Psoas muscle (tissue), 8 donors: Measurements from ENCODE around the gene NAP1L1. TPM values are rescaled to one million over a fixed set of nuclear protein-coding genes. Genes with fewer than 3 reads are reported as not detected.

Experiments used
- ATAC-seq, 4 donors: fragments of 200-7000 bp; cut with Tn5 transposase; one replicate each; pipeline ENCODE4 v1.9.1; 2020; ENCODE audit warnings: moderate library complexity in 3 of 4, mild to moderate bottlenecking in 2 of 4
- DNase-seq, 2 donors: peaks; one replicate each; pipeline ENCODE4 v3.0.0-alpha.2; 2020
- H3K27ac ChIP-seq: fragments of 200-600 bp; one replicate; pipeline ENCODE4 v1.8.0; 2022
- H3K27me3 ChIP-seq, 3 donors: fragments of 200-600 bp in 1 of 3; one replicate each; pipeline versions ENCODE4 v1.6.1 to v1.8.0; 2013 to 2022; ENCODE audit warnings: low read length in 2 of 3, mild to moderate bottlenecking in 2 of 3, moderate library complexity in 1 of 3; ENCODE audit not compliant: insufficient read depth in 3 of 3
- H3K36me3 ChIP-seq, 2 donors: fragments of 200-600 bp in 1 of 2; one replicate each; pipeline versions ENCODE4 v1.6.1 to v1.8.0; 2013 to 2022; ENCODE audit warnings: low read depth in 1 of 2, mild to moderate bottlenecking in 1 of 2, moderate library complexity in 1 of 2; ENCODE audit not compliant: insufficient read depth in 1 of 2
- H3K4me1 ChIP-seq: fragments of 200-600 bp; one replicate; pipeline ENCODE4 v1.8.0; 2022
- H3K4me3 ChIP-seq: fragments of 200-600 bp; one replicate; pipeline ENCODE4 v1.8.0; 2022; ENCODE audit warnings: mild to moderate bottlenecking
- H3K9me3 ChIP-seq: fragments of 200-600 bp; one replicate; pipeline ENCODE4 v1.8.0; 2022
- WGBS, 3 donors: extraction: QIAGEN DNeasy Blood & Tissue Kit; methylation state at CpG; one replicate each; pipeline versions ENCODE4 v1.1.6 to v1.1.7; 2013; 5-methylcytosine and 5-hydroxymethylcytosine counted together
- intact Hi-C, 2 donors: fragments of 100-400 bp; cut with DNase I; formaldehyde crosslinking; loops; one replicate each; pipeline versions ENCODE4 v1.11.0 to v1.14.2; 2022
- polyA plus RNA-seq, 3 donors: library from polyadenylated mRNA; stranded (reverse); fragments of 200-250 nt; gene quantifications; one replicate each; pipeline ENCODE4 v1.2.3, GENCODE V29; 2013
- total RNA-seq, 4 donors: library from RNA; stranded (reverse); fragmentation: NEBNext Ultra II Directional in 2 of 4; extraction: Animal tissue kit (Norgen Biotek cat#: 25700) in 2 of 4; gene quantifications; one replicate each; pipeline versions ENCODE4 v1.2.1 to v1.2.4, GENCODE V29; 2021 to 2023
- TF ChIP-seq, protein P1 (sequence below): fragments of 200-600 bp; IDR thresholded peaks from one replicate; pipeline ENCODE4 v1.8.0; 2022; ENCODE audit warnings: antibody characterized with exemption
- donor health status: healthy with polysubstance abuse.
- donor health status: DM: no; HTN: no; CAD: no; lungs with moderate emphysema.
- donor health status: Bipolar disorder and iron deficiency.
- donor health status: healthy.
- donor health status: DM: yes; HTN: yes; CAD: no.
- donor health status: DM: no; HTN: no; CAD: no.
- donor health status: DM: no; HTN: no; CAD: no.
- donor health status: DM: yes; HTN: yes; CAD: no.

Gene NAP1L1
- total and polyA plus RNA-seq, 7 donors, result 201 to 341 (median 281) TPM

DNA sequence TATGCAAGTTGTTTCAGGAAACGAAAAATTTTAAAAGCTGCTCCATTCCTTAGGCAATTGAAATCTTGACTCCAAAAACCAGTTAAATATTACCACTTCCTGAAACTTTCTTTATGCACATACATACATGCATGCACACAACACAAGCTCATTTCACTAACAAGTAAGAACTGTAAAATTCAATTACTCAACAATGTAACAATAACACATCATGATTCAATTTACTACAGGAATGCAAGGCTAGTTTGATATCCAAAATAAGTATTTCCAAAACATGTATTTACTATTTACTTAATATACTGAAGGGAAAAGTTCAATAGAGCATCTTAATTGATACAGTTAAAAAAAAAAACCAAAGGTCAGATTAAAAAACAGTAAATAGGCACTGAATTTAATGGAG is 19.6 kb downstream of the NAP1L1 start:
- Histone ChIP-seq H3K36me3 (peaks cover 2 to 80% of the 10 kb centered on the region in 2 donors), H3K4me1 (peaks cover 5% of the 10 kb centered on the region), H3K9me3 (peaks cover 14% of the 10 kb centered on the region), H3K4me3 (no peak overlapping the region), H3K27me3 (no peaks in the 10 kb centered on the region), H3K27ac (no peak overlapping the region)
- TF ChIP-seq, protein P1, sequence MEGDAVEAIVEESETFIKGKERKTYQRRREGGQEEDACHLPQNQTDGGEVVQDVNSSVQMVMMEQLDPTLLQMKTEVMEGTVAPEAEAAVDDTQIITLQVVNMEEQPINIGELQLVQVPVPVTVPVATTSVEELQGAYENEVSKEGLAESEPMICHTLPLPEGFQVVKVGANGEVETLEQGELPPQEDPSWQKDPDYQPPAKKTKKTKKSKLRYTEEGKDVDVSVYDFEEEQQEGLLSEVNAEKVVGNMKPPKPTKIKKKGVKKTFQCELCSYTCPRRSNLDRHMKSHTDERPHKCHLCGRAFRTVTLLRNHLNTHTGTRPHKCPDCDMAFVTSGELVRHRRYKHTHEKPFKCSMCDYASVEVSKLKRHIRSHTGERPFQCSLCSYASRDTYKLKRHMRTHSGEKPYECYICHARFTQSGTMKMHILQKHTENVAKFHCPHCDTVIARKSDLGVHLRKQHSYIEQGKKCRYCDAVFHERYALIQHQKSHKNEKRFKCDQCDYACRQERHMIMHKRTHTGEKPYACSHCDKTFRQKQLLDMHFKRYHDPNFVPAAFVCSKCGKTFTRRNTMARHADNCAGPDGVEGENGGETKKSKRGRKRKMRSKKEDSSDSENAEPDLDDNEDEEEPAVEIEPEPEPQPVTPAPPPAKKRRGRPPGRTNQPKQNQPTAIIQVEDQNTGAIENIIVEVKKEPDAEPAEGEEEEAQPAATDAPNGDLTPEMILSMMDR, result no peak
- ATAC-seq (no peak), DNase-seq (no peak)
- WGBS, 3 donors, result 96 to 100% (median 100%) methylated on average over 1 of the region's 1 CpG
- intact Hi-C loops, result no loop called here

DNA sequence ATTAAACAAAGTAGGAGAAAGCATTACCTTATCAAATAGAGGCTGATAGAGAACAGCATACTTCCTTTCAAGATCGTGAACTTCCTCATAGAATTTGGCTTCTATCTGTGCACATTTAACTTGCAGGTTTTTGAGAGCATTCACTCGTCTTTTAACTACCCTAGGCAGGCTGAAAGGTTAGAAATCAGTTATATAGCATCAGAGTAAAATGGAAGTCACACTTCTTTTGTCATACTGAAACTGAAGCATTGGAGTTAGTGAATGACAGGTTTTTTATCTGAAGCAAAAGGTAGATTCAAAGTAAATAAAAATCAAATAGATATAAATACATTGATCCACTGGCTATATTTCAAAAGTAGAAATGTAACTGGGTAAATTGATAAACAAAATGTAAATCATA is 24.4 kb downstream of the NAP1L1 start:
- peaks cover 9% of the 10 kb centered on the region for H3K9me3 ChIP-seq
- no peak overlapping the region for H3K4me3 ChIP-seq
- H3K27ac ChIP-seq, result no peak overlapping the region
- H3K27me3 ChIP-seq, result no peaks in the 10 kb centered on the region
- H3K4me1 ChIP-seq, result no peaks in the 10 kb centered on the region
- DNase-seq, result no peak
- peaks cover 3 to 92% of the 10 kb centered on the region in 2 donors for H3K36me3 ChIP-seq
- no peak for ATAC-seq
- TF ChIP-seq, protein P1, result no peak
- intact Hi-C loops, result no loop called here
- 56 to 67% (median 57%) methylated on average over 2 of the region's 2 CpGs for WGBS, 3 donors

DNA sequence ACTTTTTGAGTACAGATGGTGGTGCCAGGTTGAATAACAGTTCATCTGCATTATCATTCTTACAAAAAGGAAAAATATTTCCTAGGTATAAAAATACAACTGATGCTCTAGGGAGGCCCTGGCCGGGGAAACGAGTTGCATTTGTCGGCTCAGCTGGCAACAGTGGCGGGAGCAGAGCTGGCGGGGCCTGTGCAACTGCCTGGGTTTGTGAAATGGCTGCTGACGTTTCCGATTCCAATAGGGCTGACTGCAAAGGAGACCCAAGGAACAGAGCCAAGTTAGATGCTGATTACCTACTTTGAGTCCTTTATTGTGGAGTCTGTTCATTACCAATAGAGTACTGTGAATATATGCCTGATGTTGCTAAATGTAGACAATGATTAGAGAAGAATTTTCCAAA is 27.2 kb downstream of the NAP1L1 start:
- no peaks in the 10 kb centered on the region for H3K9me3 ChIP-seq
- intact Hi-C loops, result no loop called here
- no peaks in the 10 kb centered on the region for H3K27me3 ChIP-seq
- peaks cover 3 to 98% of the 10 kb centered on the region in 2 donors for H3K36me3 ChIP-seq
- no peak overlapping the region for H3K27ac ChIP-seq
- 85 to 91% (median 86%) methylated on average over 7 of the region's 7 CpGs for WGBS, 3 donors
- H3K4me3 ChIP-seq, result no peak overlapping the region
- H3K4me1 ChIP-seq, result no peaks in the 10 kb centered on the region
- DNase-seq, result peak in 1 of 2 donors; percentile 18
- ATAC-seq, result peak in 2 of 4 donors; percentile 35 to 45
- TF ChIP-seq, protein P1, result no peak

DNA sequence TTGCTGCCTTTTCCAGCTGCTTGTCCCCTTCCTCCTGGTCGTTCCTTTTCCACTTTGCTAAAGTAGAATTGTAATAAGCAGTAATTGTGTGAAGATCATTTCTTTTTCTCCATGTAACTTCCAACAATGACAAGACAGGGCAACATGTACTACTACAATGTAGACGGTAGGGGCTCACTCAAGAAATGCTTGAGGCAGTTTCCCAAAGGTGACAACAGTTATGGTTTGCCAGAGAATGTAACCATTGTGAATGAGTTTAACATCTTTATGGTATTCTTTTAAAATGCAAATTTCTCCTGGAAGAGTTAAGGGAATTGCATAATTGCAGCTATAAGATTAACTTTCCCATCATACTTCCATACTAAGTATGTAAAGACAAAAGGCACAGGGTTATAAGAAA is 29.1 kb downstream of the NAP1L1 start:
- H3K4me3 ChIP-seq, result no peak overlapping the region
- intact Hi-C loops, result no loop called here
- no peaks in the 10 kb centered on the region for H3K9me3 ChIP-seq
- DNase-seq, result no peak
- no peaks in the 10 kb centered on the region for H3K4me1 ChIP-seq
- ATAC-seq, result no peak
- peaks cover 3 to 98% of the 10 kb centered on the region in 2 donors for H3K36me3 ChIP-seq
- TF ChIP-seq, protein P1, result no peak
- WGBS, 3 donors, result 75 to 82% (median 80%) methylated on average over 2 of the region's 2 CpGs
- H3K27me3 ChIP-seq, result no peaks in the 10 kb centered on the region
- H3K27ac ChIP-seq, result no peak overlapping the region

DNA sequence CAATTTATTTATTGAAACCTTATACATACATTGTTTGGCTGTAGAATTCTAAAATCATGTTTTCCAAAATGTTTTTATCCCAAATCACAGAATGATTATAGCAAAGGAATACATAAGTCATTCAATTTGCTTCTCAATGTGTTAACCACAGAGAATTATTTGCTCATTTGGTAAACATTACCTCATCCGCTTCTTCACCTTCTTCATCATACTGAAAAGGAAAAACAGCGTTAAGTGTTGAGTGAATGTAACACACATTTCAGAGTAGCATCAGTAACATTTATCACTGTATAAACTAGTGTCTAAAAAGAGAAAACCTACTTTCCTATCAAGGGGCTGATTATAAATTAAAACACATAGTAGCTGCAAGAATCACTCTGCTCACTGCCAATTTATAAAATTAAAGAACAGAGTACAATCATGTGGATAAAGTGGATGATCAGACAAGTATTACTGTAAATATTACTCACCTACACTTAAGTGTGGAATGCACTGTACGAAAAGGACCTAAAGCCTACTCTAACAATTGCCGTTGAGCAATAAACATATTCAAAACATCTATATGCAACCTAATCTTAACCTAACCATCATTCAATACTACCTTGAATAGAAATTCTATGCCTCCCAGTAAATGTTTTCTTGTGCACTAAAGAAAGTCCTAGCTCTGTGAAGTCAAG is 34.8 kb downstream of the NAP1L1 start:
- Histone ChIP-seq H3K27ac (no peak overlapping the region), H3K4me3 (no peak overlapping the region), H3K27me3 (no peaks in the 10 kb centered on the region), H3K36me3 (peaks cover 0 to 98% of the 10 kb centered on the region in 2 donors), H3K9me3 (no peaks in the 10 kb centered on the region), H3K4me1 (no peaks in the 10 kb centered on the region)
- intact Hi-C loops, result no loop called here
- DNase-seq (no peak), ATAC-seq (no peak)
- TF ChIP-seq, protein P1, result no peak
- WGBS, 3 donors, result 93 to 97% (median 96%) methylated on average over 4 of the region's 4 CpGs
